Endothelial cell of umbilical vein (primary cell): ENCODE measurements around the gene LPP. TPM values are rescaled to one million over a fixed set of nuclear protein-coding genes. Genes with fewer than 3 reads are reported as not detected.

Source experiments
- BruUV-seq: library from RNA; stranded (reverse); fragments of 400-500 nt; replicated peaks from 2 replicates; lab custom pipeline; 2021; lab: Mats Ljungman, UMichigan
- CTCF ChIA-PET: fragments of 300-600, 350-600 bp; sonication (Branson Sonifier 250); formaldehyde crosslinking; loops from one replicate; lab custom pipeline; 2021; ENCODE audit warnings: antibody characterized with exemption, inconsistent platforms; lab: Charles Lee
- POLR2A ChIA-PET: fragments of 300-600, 350-600 bp; sonication (Branson Sonifier 250); formaldehyde crosslinking; loops from one replicate; lab custom pipeline; 2021; ENCODE audit warnings: antibody characterized with exemption, inconsistent platforms; lab: Charles Lee
- DNase-seq: peaks from one replicate; pipeline ENCODE4 v3.0.0-alpha.2; 2011; ENCODE audit warnings: low read depth, low spot score
- FAIRE-seq: peaks from 2 replicates; lab custom pipeline; 2011; peaks lifted over from hg19 to GRCh38; lab: Jason Lieb, UNC
- H2AFZ ChIP-seq: 2 replicates; pipeline ENCODE4 v1.6.0; 2012; ENCODE audit warnings: low read depth, low read length, control low read depth, inconsistent platforms
- H3K27ac ChIP-seq: 2 replicates; pipeline ENCODE4 v1.5.1; 2011; ENCODE audit warnings: low read depth, mild to moderate bottlenecking, control low read depth, low read length, moderate library complexity; ENCODE audit not compliant: insufficient read depth
- H3K27me3 ChIP-seq, 2 experiments: 2 replicates each; pipeline versions ENCODE4 v1.6.0 to v1.6.1; 2011; ENCODE audit warnings: low read length in 2 of 2, mixed read lengths in 1 of 2; ENCODE audit not compliant: control insufficient read depth in 2 of 2, insufficient read depth in 2 of 2
- H3K36me3 ChIP-seq, 2 experiments: 2 replicates in 1 of 2; 3 replicates in 1 of 2; pipeline ENCODE4 v1.5.1; 2011; ENCODE audit warnings: low read length in 2 of 2, mild to moderate bottlenecking in 1 of 2, moderate library complexity in 1 of 2; ENCODE audit not compliant: control insufficient read depth in 2 of 2, insufficient read depth in 2 of 2; ENCODE audit errors: extremely low read depth in 1 of 2
- H3K4me1 ChIP-seq: 3 replicates; pipeline ENCODE4 v1.5.1; 2011; ENCODE audit warnings: mild to moderate bottlenecking, low read length; ENCODE audit not compliant: control insufficient read depth, insufficient read depth; ENCODE audit errors: extremely low read depth
- H3K4me2 ChIP-seq: 2 replicates; pipeline ENCODE4 v1.6.1; 2011; ENCODE audit warnings: low read length, control low read depth, mixed read lengths; ENCODE audit not compliant: insufficient read depth
- H3K4me3 ChIP-seq, 3 experiments: fragments of 200-600 bp in 1 of 3; sonication (generic), shearing (Covaris generic) in 1 of 3; replicated peaks in 1 of 3; 2 replicates each; pipeline ENCODE4 v1.5.1; 2011 to 2016; ENCODE audit warnings: control low read depth in 3 of 3, low read length in 3 of 3, mild to moderate bottlenecking in 2 of 3, inconsistent platforms in 1 of 3, low read depth in 1 of 3, moderate library complexity in 1 of 3; ENCODE audit not compliant: insufficient read depth in 1 of 3
- H3K79me2 ChIP-seq: 2 replicates; pipeline ENCODE4 v1.6.0; 2012; ENCODE audit warnings: low read length, inconsistent platforms; ENCODE audit not compliant: control insufficient read depth, insufficient read depth
- H3K9ac ChIP-seq: replicated peaks from 2 replicates; pipeline ENCODE3; 2011; ENCODE audit warnings: low read length, control low read depth; ENCODE audit not compliant: insufficient read depth; ENCODE audit errors: extremely low read depth
- H3K9me1 ChIP-seq: replicated peaks from 3 replicates; pipeline ENCODE4 v1.6.0; 2011; ENCODE audit warnings: mild to moderate bottlenecking, low read length; ENCODE audit not compliant: control insufficient read depth, insufficient read depth; ENCODE audit errors: extremely low read depth
- H3K9me3 ChIP-seq: replicated peaks from 2 replicates; pipeline ENCODE4 v1.5.1; 2012; ENCODE audit warnings: low read length, inconsistent platforms; ENCODE audit not compliant: control insufficient read depth, insufficient read depth
- H4K20me1 ChIP-seq: replicated peaks from 2 replicates; pipeline ENCODE3; 2011; ENCODE audit warnings: mild to moderate bottlenecking, low read length; ENCODE audit not compliant: control insufficient read depth, insufficient read depth; ENCODE audit errors: extremely low read depth
- CTCF ChIP-seq, 2 donors: IDR thresholded peaks; 1 replicate in 1 of 2; 2 replicates in 1 of 2; pipeline ENCODE4 v1.5.1; 2011; ENCODE audit warnings: low read length in 2 of 2, mild to moderate bottlenecking in 2 of 2, moderate library complexity in 2 of 2, control low read depth in 1 of 2, inconsistent platforms in 1 of 2, low read depth in 1 of 2; ENCODE audit not compliant: insufficient read depth in 1 of 2; ENCODE audit errors: extremely low read depth in 1 of 2
- GATA2 ChIP-seq: IDR thresholded peaks from 2 replicates; pipeline ENCODE4 v1.7.0; 2011; ENCODE audit warnings: low read depth, mild to moderate bottlenecking, moderate library complexity, mixed read lengths, low read length; ENCODE audit not compliant: insufficient read length, insufficient read depth
- JUN ChIP-seq: IDR thresholded peaks from 2 replicates; pipeline ENCODE4 v1.6.1; 2011; ENCODE audit warnings: borderline replicate concordance, low read depth; ENCODE audit not compliant: insufficient read length, insufficient read depth
- dilution Hi-C: fragments of 300-500 bp; cut with MboI; formaldehyde crosslinking; loops from one replicate; pipeline ENCODE4 v1.15.0; 2019; ENCODE audit warnings: low sequenced_read_pairs; ENCODE audit not compliant: extremely low pct_ligation_motif_present
- intact Hi-C: fragments of 100-400 bp; cut with micrococcal nuclease; formaldehyde crosslinking; loops from one replicate; pipeline ENCODE4 v1.10.0; 2022
- polyA plus RNA-seq, 4 experiments: library from polyadenylated mRNA; depleted of rRNA in 3 of 4; stranded (reverse) in 3 of 4; unstranded in 1 of 4; fragments of >200 nt; gene quantifications; 2 replicates each; pipeline versions ENCODE4 v1.2.1 to v1.2.3, GENCODE V29; 2011 to 2012; ENCODE audit warnings: missing spikeins in 1 of 4
- total RNA-seq: library from RNA; stranded (reverse); gene quantifications from 2 replicates; pipeline ENCODE4 v1.2.3, GENCODE V29; 2021

The LPP gene
- total and polyA plus RNA-seq, 2 donors (not counting 3 experiments of a cell fraction or from before 2014, with no cell fraction given) = 16.9 to 153 TPM

- Histone ChIP-seq H4K20me1 (no peaks in the 10 kb centered on the region), H3K36me3 (no peaks in the 10 kb centered on the region), H3K9ac (no peak overlapping the region), H3K4me3 (no peak overlapping the region), H2AFZ (no peak overlapping the region), H3K27ac (no peak overlapping the region), H3K9me1 (no peaks in the 10 kb centered on the region), H3K27me3 (no peaks in the 10 kb centered on the region), H3K9me3 (no peaks in the 10 kb centered on the region), H3K79me2 (no peaks in the 10 kb centered on the region), H3K4me1 (peaks cover 22% of the 10 kb centered on the region), H3K4me2 (no peak overlapping the region)
- DNase-seq (no peak), FAIRE-seq (no peak)
- no TSS peak for BruUV-seq
- POLR2A ChIA-PET = no interaction called here
- intact Hi-C loops = no loop called here
- dilution Hi-C loops = no loop called here
- TF ChIP-seq JUN (no peak), GATA2 (no peak), CTCF (IDR thresholded peaks at IDR 0.05; ENCODE audit: extremely low read depth in 1 of 2, insufficient read depth in 1 of 2, low read depth in 1 of 2, low read length in 2 of 2) (no peak)
- CTCF ChIA-PET = no interaction called here
Observed at GRCh38 chr3:188791311-188791710, 637.4 kb downstream of the LPP start.

GRCh38 chr3:188792793-188793192 lies 638.8 kb downstream of the LPP start:
- intact Hi-C loops = no loop called here
- Histone ChIP-seq H3K79me2 (no peaks in the 10 kb centered on the region), H4K20me1 (no peaks in the 10 kb centered on the region), H3K27ac (no peak overlapping the region), H3K4me3 (no peak overlapping the region), H3K36me3 (no peaks in the 10 kb centered on the region), H2AFZ (no peak overlapping the region), H3K9me3 (no peaks in the 10 kb centered on the region), H3K9me1 (no peaks in the 10 kb centered on the region), H3K4me2 (no peak overlapping the region), H3K4me1 (peaks cover 28% of the 10 kb centered on the region), H3K27me3 (no peaks in the 10 kb centered on the region), H3K9ac (no peak overlapping the region)
- no peak for DNase-seq
- POLR2A ChIA-PET = no interaction called here
- CTCF ChIA-PET = interaction anchor here (1.1 to 1.2 kb wide), 2 partner anchors 162 to 1052 kb away, joined by 3 to 5 read pairs; no protein-coding TSS in a partner anchor
- TF ChIP-seq CTCF (IDR thresholded peaks at IDR 0.05; ENCODE audit: extremely low read depth in 1 of 2, insufficient read depth in 1 of 2, low read depth in 1 of 2, low read length in 2 of 2) (peak in 1 of 2 donors; percentile 28), JUN (no peak)
- BruUV-seq = no TSS peak
- dilution Hi-C loops = no loop called here
- FAIRE-seq = no peak
